ENCODE data around the gene DPP6. TPM values are rescaled to one million over a fixed set of nuclear protein-coding genes. Genes with fewer than 3 reads are reported as not detected.

Gene DPP6
- polyA plus RNA-seq, 2 of the 4 experiments (the other 2 are of a cell fraction) = not detected

GRCh38 chr7:154905146-154905545 is 852.9 kb downstream of the DPP6 start:
- no peak for FAIRE-seq
- no peak for ATAC-seq
- no peak for DNase-seq (ENCODE audit: low read depth in 1 of 2, low spot score in 1 of 2)

GRCh38 chr7:154905615-154906014 is 853.4 kb downstream of the DPP6 start:
- 34% methylated on average over 8 of the region's 8 CpGs for WGBS (ENCODE audit: missing lambda C conversion rate)
- DNase-seq (ENCODE audit: low read depth in 1 of 2, low spot score in 1 of 2) (no peak), ATAC-seq (no peak), FAIRE-seq (no peak)
- H3K4me1 ChIP-seq = no peaks in the 10 kb centered on the region
- H3K4me3 ChIP-seq = no peak overlapping the region
- no peaks in the 10 kb centered on the region for H3K9me3 ChIP-seq
- H3K4me2 ChIP-seq = no peak overlapping the region
- ChIA-PET POLR2A (no interaction called here), CTCF (interaction anchor here (4.0 kb wide), 1 partner anchor 9 kb away, joined by 28 read pairs; no protein-coding TSS in a partner anchor)
- H3K27ac ChIP-seq = no peak overlapping the region
- no peak for TF ChIP-seq KDM1A (IDR thresholded peaks at IDR 0.05; ENCODE audit: low read depth)
- TF ChIP-seq MYC (IDR thresholded peaks at IDR 0.05; ENCODE audit: borderline replicate concordance, low read length) = no peak
- TF ChIP-seq GATA3 (IDR thresholded peaks at IDR 0.05; ENCODE audit: borderline replicate concordance) = no peak
- TF ChIP-seq ZFP36 (IDR thresholded peaks at IDR 0.05; ENCODE audit: borderline replicate concordance, partially characterized antibody) = no peak
- no peak for TF ChIP-seq ATOH8 (CRISPR knock-in tag; IDR thresholded peaks at IDR 0.05; ENCODE audit: low read depth)
- TF ChIP-seq TFCP2L1 (CRISPR knock-in tag; IDR thresholded peaks at IDR 0.05) = no peak
- TF ChIP-seq ZC3H11A (IDR thresholded peaks at IDR 0.05) = no peak
- TF ChIP-seq HEYL (CRISPR knock-in tag; IDR thresholded peaks at IDR 0.05) = no peak
- TF ChIP-seq NPAS2 (CRISPR knock-in tag; IDR thresholded peaks at IDR 0.05; ENCODE audit: borderline replicate concordance) = no peak
- no peak for TF ChIP-seq MAFK (IDR thresholded peaks at IDR 0.05; ENCODE audit: partially characterized antibody)
- TF ChIP-seq BCL3 (IDR thresholded peaks at IDR 0.05) = no peak
- no peak for TF ChIP-seq ELK1 (IDR thresholded peaks at IDR 0.05; ENCODE audit: low read depth, low read length)
- no peak for TF ChIP-seq EHF (CRISPR knock-in tag; IDR thresholded peaks at IDR 0.05)
- TF ChIP-seq NR3C1 (IDR thresholded peaks at IDR 0.05) = no peak
- no peak for TF ChIP-seq SMC3 (IDR thresholded peaks at IDR 0.05)
- no peak for TF ChIP-seq POLR2A (IDR thresholded peaks at IDR 0.05; ENCODE audit: low read length)
- no peak for TF ChIP-seq HOXB5 (CRISPR knock-in tag; IDR thresholded peaks at IDR 0.05)
- TF ChIP-seq POLR2AphosphoS2 (conservative IDR thresholded peaks at IDR 0.05; ENCODE audit: low read length) = no peak
- TF ChIP-seq RNF2 (IDR thresholded peaks at IDR 0.05; ENCODE audit: borderline replicate concordance, low read depth) = no peak

More at GRCh38 chr7:154905146-154905545, 852.9 kb downstream of the DPP6 start:
- Histone ChIP-seq H3K9me3 (no peaks in the 10 kb centered on the region), H3K4me2 (no peak overlapping the region), H3K4me3 (no peak overlapping the region), H3K27ac (no peak overlapping the region), H3K4me1 (no peaks in the 10 kb centered on the region)
- CTCF ChIA-PET = interaction anchor here (0.6 to 4.0 kb wide), 2 partner anchors 9 to 10 kb away, joined by 3 to 28 read pairs; no protein-coding TSS in a partner anchor
- no peak for TF ChIP-seq HES2 (IDR thresholded peaks at IDR 0.05)
- no peak for TF ChIP-seq HDAC2 (IDR thresholded peaks at IDR 0.05)
- TF ChIP-seq HOXA7 (CRISPR knock-in tag; IDR thresholded peaks at IDR 0.05) = no peak
- no peak for TF ChIP-seq RCOR1 (IDR thresholded peaks at IDR 0.05; ENCODE audit: low read depth, low read length)
- no peak for TF ChIP-seq HOXB13 (CRISPR knock-in tag; IDR thresholded peaks at IDR 0.05; ENCODE audit: low read depth)
- no peak for TF ChIP-seq TP53 (CRISPR knock-in tag; IDR thresholded peaks at IDR 0.05)
- TF ChIP-seq MYC (IDR thresholded peaks at IDR 0.05; ENCODE audit: borderline replicate concordance, low read length) = no peak
- TF ChIP-seq ZC3H11A (IDR thresholded peaks at IDR 0.05) = no peak
- no peak for TF ChIP-seq HEYL (CRISPR knock-in tag; IDR thresholded peaks at IDR 0.05)
- TF ChIP-seq MAX (IDR thresholded peaks at IDR 0.05) = no peak
- no peak for TF ChIP-seq CBX2 (IDR thresholded peaks at IDR 0.05; ENCODE audit: borderline replicate concordance, low read depth)
- POLR2A ChIA-PET = no interaction called here
- WGBS (ENCODE audit: missing lambda C conversion rate) = 63% methylated on average over 8 of the region's 8 CpGs
